ENCODE results near the gene SLC5A9. TPM values are rescaled to one million over a fixed set of nuclear protein-coding genes. Genes with fewer than 3 reads are reported as not detected.

SLC5A9 gene
- total and polyA plus RNA-seq, 2 experiments from 2014 or later, result 20.9 to 26.5 TPM

DNA sequence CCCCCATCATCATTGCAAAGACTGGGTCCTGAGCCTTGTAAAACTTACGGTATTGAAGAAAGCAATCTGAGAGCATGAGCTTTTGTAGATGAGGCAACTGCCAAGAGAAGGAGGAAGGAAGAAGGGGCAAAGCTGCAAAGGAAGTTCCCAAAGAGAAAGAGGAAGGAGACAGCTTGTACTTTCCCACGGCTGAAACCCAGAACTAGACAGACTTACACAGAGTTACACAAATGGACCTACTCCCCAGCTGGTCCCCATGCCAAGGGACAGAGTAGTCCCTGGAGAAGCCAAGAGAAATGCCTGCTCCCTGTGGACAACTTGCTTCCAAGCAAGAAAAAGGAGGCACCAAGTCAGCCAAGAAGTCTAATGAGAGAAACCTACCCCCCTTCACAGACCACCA lies 22.6 kb downstream of the SLC5A9 start:
- H3K4me1 ChIP-seq (ENCODE audit: insufficient read depth), result no peaks in the 10 kb centered on the region
- H4K20me1 ChIP-seq (ENCODE audit: insufficient read depth, poor library complexity, severe bottlenecking), result no peaks in the 10 kb centered on the region
- H3K4me2 ChIP-seq, result no peak overlapping the region
- H3K79me2 ChIP-seq, result no peaks in the 10 kb centered on the region
- no peak overlapping the region for H2AFZ ChIP-seq
- no peaks in the 10 kb centered on the region for H3K9me3 ChIP-seq (ENCODE audit: low read depth)
- no peaks in the 10 kb centered on the region for H3K9me2 ChIP-seq (replicated peaks; ENCODE audit: insufficient read depth)
- H3K27me3 ChIP-seq, result no peaks in the 10 kb centered on the region
- no peak for TF ChIP-seq EZH2phosphoT487 (IDR thresholded peaks at IDR 0.05; ENCODE audit: low read depth, severe bottlenecking, unreplicated experiment)
- TF ChIP-seq EZH2 (IDR thresholded peaks at IDR 0.05; ENCODE audit: borderline replicate concordance), result no peak
- TF ChIP-seq, protein P1, sequence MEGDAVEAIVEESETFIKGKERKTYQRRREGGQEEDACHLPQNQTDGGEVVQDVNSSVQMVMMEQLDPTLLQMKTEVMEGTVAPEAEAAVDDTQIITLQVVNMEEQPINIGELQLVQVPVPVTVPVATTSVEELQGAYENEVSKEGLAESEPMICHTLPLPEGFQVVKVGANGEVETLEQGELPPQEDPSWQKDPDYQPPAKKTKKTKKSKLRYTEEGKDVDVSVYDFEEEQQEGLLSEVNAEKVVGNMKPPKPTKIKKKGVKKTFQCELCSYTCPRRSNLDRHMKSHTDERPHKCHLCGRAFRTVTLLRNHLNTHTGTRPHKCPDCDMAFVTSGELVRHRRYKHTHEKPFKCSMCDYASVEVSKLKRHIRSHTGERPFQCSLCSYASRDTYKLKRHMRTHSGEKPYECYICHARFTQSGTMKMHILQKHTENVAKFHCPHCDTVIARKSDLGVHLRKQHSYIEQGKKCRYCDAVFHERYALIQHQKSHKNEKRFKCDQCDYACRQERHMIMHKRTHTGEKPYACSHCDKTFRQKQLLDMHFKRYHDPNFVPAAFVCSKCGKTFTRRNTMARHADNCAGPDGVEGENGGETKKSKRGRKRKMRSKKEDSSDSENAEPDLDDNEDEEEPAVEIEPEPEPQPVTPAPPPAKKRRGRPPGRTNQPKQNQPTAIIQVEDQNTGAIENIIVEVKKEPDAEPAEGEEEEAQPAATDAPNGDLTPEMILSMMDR (IDR thresholded peaks at IDR 0.05; ENCODE audit: poor library complexity), result no peak
- H3K4me3 ChIP-seq, result no peak overlapping the region
- 83% methylated on average over 2 of the region's 2 CpGs for WGBS (ENCODE audit: low lambda C conversion rate, missing lambda C conversion rate)
- H3K36me3 ChIP-seq (replicated peaks; ENCODE audit: insufficient read depth, low read depth), result no peaks in the 10 kb centered on the region
- DNase-seq (ENCODE audit: low spot score), result no peak
- H3K27ac ChIP-seq, result no peak overlapping the region

DNA sequence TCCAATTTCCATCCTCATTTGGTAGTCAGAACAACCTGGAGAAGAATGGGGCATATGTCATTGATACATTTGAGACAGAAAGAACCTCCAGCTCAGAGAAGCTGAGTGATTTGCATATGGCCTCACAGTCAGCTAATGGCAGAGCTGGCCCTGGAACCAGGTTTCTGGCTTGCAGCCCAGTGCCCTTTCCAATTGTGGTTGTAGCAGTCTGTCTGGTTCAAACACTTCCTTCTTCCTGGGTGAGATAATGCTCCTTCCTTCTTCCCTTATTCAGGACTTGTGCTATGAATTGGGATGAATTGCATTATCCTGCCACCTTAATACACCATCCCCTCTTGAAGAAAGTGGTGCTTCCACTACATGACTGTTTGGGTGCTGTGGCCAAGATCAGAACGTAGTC lies 24.2 kb downstream of the SLC5A9 start:
- TF ChIP-seq, protein P1 (IDR thresholded peaks at IDR 0.05; ENCODE audit: poor library complexity), result no peak
- TF ChIP-seq EZH2 (IDR thresholded peaks at IDR 0.05; ENCODE audit: borderline replicate concordance), result no peak
- TF ChIP-seq EZH2phosphoT487 (IDR thresholded peaks at IDR 0.05; ENCODE audit: low read depth, severe bottlenecking, unreplicated experiment), result no peak
- no peak overlapping the region for H3K27ac ChIP-seq
- no peaks in the 10 kb centered on the region for H3K9me2 ChIP-seq (replicated peaks; ENCODE audit: insufficient read depth)
- no peak overlapping the region for H3K4me3 ChIP-seq
- no peaks in the 10 kb centered on the region for H3K9me3 ChIP-seq (ENCODE audit: low read depth)
- H3K79me2 ChIP-seq, result no peaks in the 10 kb centered on the region
- H3K36me3 ChIP-seq (replicated peaks; ENCODE audit: insufficient read depth, low read depth), result no peaks in the 10 kb centered on the region
- no peak overlapping the region for H2AFZ ChIP-seq
- no peaks in the 10 kb centered on the region for H3K4me1 ChIP-seq (ENCODE audit: insufficient read depth)
- H3K4me2 ChIP-seq, result no peak overlapping the region
- no peak for DNase-seq (ENCODE audit: low spot score)
- H3K27me3 ChIP-seq, result no peaks in the 10 kb centered on the region
- no peaks in the 10 kb centered on the region for H4K20me1 ChIP-seq (ENCODE audit: insufficient read depth, poor library complexity, severe bottlenecking)
- WGBS (ENCODE audit: low lambda C conversion rate, missing lambda C conversion rate), result 89% methylated on average over 1 of the region's 1 CpG

DNA sequence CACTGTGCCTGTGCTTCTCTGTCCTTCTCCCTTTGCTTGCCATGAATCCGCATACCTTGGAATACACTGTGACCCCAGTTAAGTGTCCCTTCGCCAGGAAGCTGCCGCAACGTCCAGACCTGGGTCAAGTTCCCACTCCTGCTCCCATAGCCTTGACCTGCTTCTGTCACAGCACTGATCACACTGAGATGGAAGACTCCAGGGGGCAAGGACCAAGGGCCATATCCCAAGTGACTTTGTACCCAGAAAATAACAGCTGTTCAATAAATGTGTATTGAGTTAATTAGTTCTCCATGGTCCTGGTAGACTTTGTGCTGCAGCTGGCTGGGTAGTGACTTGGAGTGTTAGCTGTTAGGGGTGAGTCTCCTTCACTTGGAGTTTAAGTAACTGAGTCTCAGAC lies 25.8 kb downstream of the SLC5A9 start:
- Histone ChIP-seq H3K4me2 (no peak overlapping the region), H3K27ac (no peak overlapping the region), H3K9me3 (ENCODE audit: low read depth) (no peaks in the 10 kb centered on the region), H3K79me2 (no peaks in the 10 kb centered on the region), H3K9me2 (replicated peaks; ENCODE audit: insufficient read depth) (no peaks in the 10 kb centered on the region), H2AFZ (no peak overlapping the region), H3K4me3 (no peak overlapping the region), H4K20me1 (ENCODE audit: insufficient read depth, poor library complexity, severe bottlenecking) (no peaks in the 10 kb centered on the region), H3K4me1 (ENCODE audit: insufficient read depth) (no peaks in the 10 kb centered on the region), H3K27me3 (no peaks in the 10 kb centered on the region), H3K36me3 (replicated peaks; ENCODE audit: insufficient read depth, low read depth) (no peaks in the 10 kb centered on the region)
- WGBS (ENCODE audit: low lambda C conversion rate, missing lambda C conversion rate), result 97% methylated on average over 4 of the region's 4 CpGs
- TF ChIP-seq, protein P1 (IDR thresholded peaks at IDR 0.05; ENCODE audit: poor library complexity), result no peak
- TF ChIP-seq EZH2 (IDR thresholded peaks at IDR 0.05; ENCODE audit: borderline replicate concordance) (no peak), EZH2phosphoT487 (IDR thresholded peaks at IDR 0.05; ENCODE audit: low read depth, severe bottlenecking, unreplicated experiment) (no peak)
- DNase-seq (ENCODE audit: low spot score), result no peak

DNA sequence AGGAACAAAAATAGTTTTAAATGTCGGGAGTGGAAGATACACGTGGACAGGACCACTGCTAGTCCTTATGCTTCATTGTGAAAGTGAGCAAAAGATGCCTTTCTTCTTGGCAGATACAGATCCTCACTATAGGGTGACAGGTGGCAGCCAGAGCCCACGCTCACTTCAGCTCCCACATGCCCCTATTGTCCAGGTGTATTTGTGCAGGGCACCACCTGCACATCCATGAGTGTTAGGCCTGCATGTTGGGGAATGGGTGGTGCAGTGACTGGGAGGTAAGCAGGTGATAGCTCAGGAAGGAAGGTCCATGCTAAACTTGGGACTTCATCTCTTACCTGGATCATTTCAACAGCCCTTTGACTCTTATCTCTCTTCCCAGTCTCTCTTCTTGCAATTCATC lies 27.4 kb downstream of the SLC5A9 start:
- no peak overlapping the region for H3K27ac ChIP-seq
- H3K4me2 ChIP-seq, result no peak overlapping the region
- no peaks in the 10 kb centered on the region for H3K79me2 ChIP-seq
- 89% methylated on average over 3 of the region's 3 CpGs for WGBS (ENCODE audit: low lambda C conversion rate, missing lambda C conversion rate)
- no peaks in the 10 kb centered on the region for H3K9me2 ChIP-seq (replicated peaks; ENCODE audit: insufficient read depth)
- H3K36me3 ChIP-seq (replicated peaks; ENCODE audit: insufficient read depth, low read depth), result no peaks in the 10 kb centered on the region
- no peaks in the 10 kb centered on the region for H3K4me1 ChIP-seq (ENCODE audit: insufficient read depth)
- H3K4me3 ChIP-seq, result no peak overlapping the region
- H3K27me3 ChIP-seq, result no peaks in the 10 kb centered on the region
- H2AFZ ChIP-seq, result no peak overlapping the region
- DNase-seq (ENCODE audit: low spot score), result no peak
- no peaks in the 10 kb centered on the region for H3K9me3 ChIP-seq (ENCODE audit: low read depth)
- no peaks in the 10 kb centered on the region for H4K20me1 ChIP-seq (ENCODE audit: insufficient read depth, poor library complexity, severe bottlenecking)
- TF ChIP-seq, protein P1 (IDR thresholded peaks at IDR 0.05; ENCODE audit: poor library complexity), result no peak
- TF ChIP-seq EZH2 (IDR thresholded peaks at IDR 0.05; ENCODE audit: borderline replicate concordance) (no peak), EZH2phosphoT487 (IDR thresholded peaks at IDR 0.05; ENCODE audit: low read depth, severe bottlenecking, unreplicated experiment) (no peak)

Data from hepatocyte (in vitro differentiated cells).